Peyer's patch (tissue), 4 donors: Measurements from ENCODE around the gene RAVER1.

Experiments
- POLR2A ChIP-seq, 2 donors: fragments of 450-650 bp; IDR thresholded peaks; one replicate each; pipeline ENCODE4 v1.5.1; 2017; ENCODE audit warnings: antibody characterized with exemption in 2 of 2, mild to moderate bottlenecking in 2 of 2, moderate library complexity in 2 of 2
- TF ChIP-seq, protein P1 (sequence below), 6 experiments: fragments of 450-650 bp in 4 of 6; fragments of 200-600 bp in 2 of 6; sonication (generic) in 1 of 6; IDR thresholded peaks; one replicate each; pipeline ENCODE4 v1.5.1; 2017 to 2019; ENCODE audit warnings: antibody characterized with exemption in 6 of 6, mild to moderate bottlenecking in 3 of 6, moderate library complexity in 1 of 6

DNA sequence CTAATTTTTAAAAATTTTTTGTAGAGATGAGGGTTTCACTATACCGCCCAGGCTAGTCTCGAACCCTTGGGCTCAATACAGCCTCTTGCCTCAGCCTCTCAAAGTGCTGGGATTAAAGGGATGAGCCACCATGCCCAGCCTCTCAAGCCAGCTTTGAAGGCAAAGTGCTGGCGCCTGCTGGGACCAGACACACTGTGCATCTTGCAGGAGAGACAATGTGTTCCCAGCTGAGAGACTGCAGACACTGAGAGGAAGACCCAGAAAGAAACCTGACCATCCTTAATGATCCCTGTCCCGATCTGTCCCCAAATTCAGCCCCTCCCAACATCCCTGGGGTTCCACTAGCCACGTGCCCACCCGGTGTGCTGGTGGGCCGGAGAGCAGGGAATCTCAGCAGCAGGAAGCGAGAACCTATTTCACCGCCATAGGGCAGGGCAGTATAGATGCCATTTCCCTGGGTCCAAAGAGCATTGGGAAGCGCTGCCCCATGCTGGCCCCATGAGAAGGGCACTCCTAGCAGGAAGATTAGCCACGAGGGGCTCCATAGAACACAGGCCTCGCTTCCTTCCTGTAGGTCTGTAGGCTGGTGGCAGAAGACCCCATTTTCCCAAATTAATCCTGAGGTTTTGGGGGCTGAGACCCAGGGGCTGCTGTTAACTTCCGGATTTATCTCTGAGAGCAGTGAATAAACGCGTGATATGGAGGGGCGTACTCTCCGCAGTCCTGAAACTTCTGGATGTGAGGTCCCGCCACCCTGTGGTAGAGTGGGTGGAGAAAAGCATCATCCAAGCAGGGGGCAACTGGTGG lies 968 bp downstream of the RAVER1 start:
- peak; percentile 13 to 42 for TF ChIP-seq POLR2A (IDR thresholded peaks at IDR 0.05)
- TF ChIP-seq, protein P1, sequence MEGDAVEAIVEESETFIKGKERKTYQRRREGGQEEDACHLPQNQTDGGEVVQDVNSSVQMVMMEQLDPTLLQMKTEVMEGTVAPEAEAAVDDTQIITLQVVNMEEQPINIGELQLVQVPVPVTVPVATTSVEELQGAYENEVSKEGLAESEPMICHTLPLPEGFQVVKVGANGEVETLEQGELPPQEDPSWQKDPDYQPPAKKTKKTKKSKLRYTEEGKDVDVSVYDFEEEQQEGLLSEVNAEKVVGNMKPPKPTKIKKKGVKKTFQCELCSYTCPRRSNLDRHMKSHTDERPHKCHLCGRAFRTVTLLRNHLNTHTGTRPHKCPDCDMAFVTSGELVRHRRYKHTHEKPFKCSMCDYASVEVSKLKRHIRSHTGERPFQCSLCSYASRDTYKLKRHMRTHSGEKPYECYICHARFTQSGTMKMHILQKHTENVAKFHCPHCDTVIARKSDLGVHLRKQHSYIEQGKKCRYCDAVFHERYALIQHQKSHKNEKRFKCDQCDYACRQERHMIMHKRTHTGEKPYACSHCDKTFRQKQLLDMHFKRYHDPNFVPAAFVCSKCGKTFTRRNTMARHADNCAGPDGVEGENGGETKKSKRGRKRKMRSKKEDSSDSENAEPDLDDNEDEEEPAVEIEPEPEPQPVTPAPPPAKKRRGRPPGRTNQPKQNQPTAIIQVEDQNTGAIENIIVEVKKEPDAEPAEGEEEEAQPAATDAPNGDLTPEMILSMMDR (IDR thresholded peaks at IDR 0.05): peak in 3 of 6 experiments; percentile 19 to 40 (median 20)
